H1 (cell line): ENCODE results near the gene GRIK4. TPM values are rescaled to one million over a fixed set of nuclear protein-coding genes. Genes with fewer than 3 reads are reported as not detected.

Source experiments
- CTCF ChIA-PET: fragments of 300-600 bp; sonication (Branson Sonifier 250); formaldehyde crosslinking; loops from one replicate; lab custom pipeline; 2021; ENCODE audit not compliant: partially characterized antibody; lab: Charles Lee
- POLR2A ChIA-PET: fragments of 300-600 bp; sonication (Branson Sonifier 250); formaldehyde crosslinking; loops from one replicate; lab custom pipeline; 2021; ENCODE audit warnings: inconsistent platforms; ENCODE audit not compliant: partially characterized antibody; lab: Charles Lee
- DNase-seq, 2 experiments: peaks; one replicate each; pipeline versions ENCODE4 v3.0.0 to v3.0.0-alpha.2; 2010 to 2022; ENCODE audit warnings: low spot score in 2 of 2, low read depth in 1 of 2, mixed read lengths in 1 of 2
- FAIRE-seq: peaks from 2 replicates; lab custom pipeline; 2011; peaks lifted over from hg19 to GRCh38; lab: Jason Lieb, UNC
- H2AFZ ChIP-seq: 2 replicates; pipeline ENCODE4 v1.8.1; 2012; ENCODE audit warnings: low read length, inconsistent platforms
- H2AK5ac ChIP-seq: 2 replicates; pipeline ENCODE4 v1.6.1; 2013; ENCODE audit warnings: low read depth, low read length
- H2BK120ac ChIP-seq: replicated peaks from 2 replicates; pipeline ENCODE3; 2013; ENCODE audit warnings: low read depth, low read length, inconsistent platforms
- H2BK12ac ChIP-seq: 2 replicates; pipeline ENCODE4 v1.6.1; 2013; ENCODE audit warnings: low read depth, low read length
- H2BK15ac ChIP-seq: 2 replicates; pipeline ENCODE4 v1.6.1; 2013; ENCODE audit warnings: low read length
- H2BK20ac ChIP-seq: 2 replicates; pipeline ENCODE4 v1.6.1; 2013; ENCODE audit warnings: low read length
- H2BK5ac ChIP-seq: 2 replicates; pipeline ENCODE4 v1.6.1; 2013; ENCODE audit warnings: low read depth, low read length
- H3K14ac ChIP-seq: 2 replicates; pipeline ENCODE4 v1.6.1; 2013; ENCODE audit warnings: inconsistent platforms; ENCODE audit not compliant: insufficient read length
- H3K18ac ChIP-seq: 2 replicates; pipeline ENCODE4 v1.6.1; 2013; ENCODE audit warnings: low read length; ENCODE audit errors: extremely low read depth
- H3K23ac ChIP-seq: 2 replicates; pipeline ENCODE4 v1.6.1; 2013; ENCODE audit warnings: inconsistent platforms; ENCODE audit not compliant: insufficient read length
- H3K23me2 ChIP-seq: 2 replicates; pipeline ENCODE4 v1.6.1; 2013; ENCODE audit warnings: low read depth, low read length
- H3K27ac ChIP-seq: 2 replicates; pipeline ENCODE4 v1.6.1; 2011; ENCODE audit warnings: low read depth, low read length, inconsistent platforms
- H3K27me3 ChIP-seq, 4 experiments: replicated peaks in 1 of 4; 1 replicate in 1 of 4; 2 replicates in 3 of 4; pipeline versions ENCODE4 v1.6.1 to v1.8.1; 2011 to 2013; ENCODE audit warnings: low read length in 3 of 4, mild to moderate bottlenecking in 3 of 4, inconsistent platforms in 2 of 4, mixed read lengths in 2 of 4, moderate library complexity in 1 of 4; ENCODE audit not compliant: control insufficient read depth in 3 of 4, insufficient read depth in 3 of 4; ENCODE audit errors: extremely low read depth in 1 of 4
- H3K36me3 ChIP-seq, 4 experiments: 2 replicates each; pipeline versions ENCODE4 v1.6.1 to v1.8.1; 2011 to 2013; ENCODE audit warnings: mild to moderate bottlenecking in 4 of 4, low read length in 3 of 4, moderate library complexity in 2 of 4, control low read depth in 1 of 4, inconsistent platforms in 1 of 4; ENCODE audit not compliant: insufficient read depth in 4 of 4, control insufficient read depth in 2 of 4
- H3K4ac ChIP-seq: replicated peaks from 2 replicates; pipeline ENCODE3; 2013; ENCODE audit warnings: low read length, low read depth, mixed read lengths, inconsistent platforms; ENCODE audit not compliant: insufficient read length
- H3K4me1 ChIP-seq, 4 experiments: replicated peaks in 1 of 4; 1 replicate in 1 of 4; 2 replicates in 3 of 4; pipeline versions ENCODE4 v1.6.1 to v1.8.1; 2011 to 2013; ENCODE audit warnings: low read length in 3 of 4, inconsistent platforms in 2 of 4, mixed read lengths in 1 of 4; ENCODE audit not compliant: insufficient read depth in 4 of 4, control insufficient read depth in 3 of 4
- H3K4me2 ChIP-seq, 2 experiments: 2 replicates each; pipeline versions ENCODE4 v1.6.1 to v1.8.1; 2011 to 2013; ENCODE audit warnings: low read depth in 2 of 2, low read length in 2 of 2, control low read depth in 1 of 2, inconsistent platforms in 1 of 2, mild to moderate bottlenecking in 1 of 2; ENCODE audit not compliant: insufficient read depth in 1 of 2
- H3K4me3 ChIP-seq, 4 experiments: fragments of 200-600, 300-600 bp in 1 of 4; sonication (generic), shearing (Covaris generic), sonication (Bioruptor Twin) in 1 of 4; 2 replicates each; pipeline versions ENCODE4 v1.5.1 to v1.8.1; 2011 to 2016; ENCODE audit warnings: low read length in 4 of 4, low read depth in 3 of 4, control low read depth in 2 of 4, inconsistent platforms in 2 of 4, mild to moderate bottlenecking in 2 of 4, mixed read lengths in 1 of 4, moderate library complexity in 1 of 4; ENCODE audit not compliant: insufficient read depth in 2 of 4; ENCODE audit errors: extremely low read depth in 1 of 4
- H3K56ac ChIP-seq: replicated peaks from 2 replicates; pipeline ENCODE3; 2013; ENCODE audit warnings: low read depth, mild to moderate bottlenecking, mixed read lengths, low read length, inconsistent platforms; ENCODE audit not compliant: insufficient read length
- H3K79me1 ChIP-seq: 2 replicates; pipeline ENCODE4 v1.6.1; 2013; ENCODE audit warnings: low read depth, low read length, control low read depth
- H3K79me2 ChIP-seq, 2 experiments: 2 replicates each; pipeline versions ENCODE4 v1.6.1 to v1.8.1; 2012 to 2013; ENCODE audit warnings: low read length in 2 of 2, mild to moderate bottlenecking in 2 of 2, inconsistent platforms in 1 of 2; ENCODE audit not compliant: insufficient read depth in 2 of 2, control insufficient read depth in 1 of 2
- H3K9ac ChIP-seq, 4 experiments: replicated peaks in 1 of 4; 1 replicate in 1 of 4; 2 replicates in 3 of 4; pipeline versions ENCODE4 v1.6.1 to v1.8.1; 2011 to 2013; ENCODE audit warnings: low read depth in 3 of 4, low read length in 3 of 4, control low read depth in 2 of 4, mild to moderate bottlenecking in 2 of 4, moderate library complexity in 2 of 4, inconsistent platforms in 1 of 4; ENCODE audit errors: extremely low read depth in 1 of 4
- H3K9me3 ChIP-seq, 2 experiments: 2 replicates each; pipeline versions ENCODE4 v1.6.1 to v1.8.1; 2012 to 2013; ENCODE audit warnings: mild to moderate bottlenecking in 2 of 2, moderate library complexity in 2 of 2, control low read depth in 1 of 2, inconsistent platforms in 1 of 2, low read depth in 1 of 2, low read length in 1 of 2, mixed read lengths in 1 of 2; ENCODE audit not compliant: insufficient read depth in 2 of 2
- H4K20me1 ChIP-seq, 2 experiments: replicated peaks in 1 of 2; 2 replicates each; pipeline versions ENCODE3 to v1.8.1; 2011 to 2013; ENCODE audit warnings: inconsistent platforms in 2 of 2, low read length in 2 of 2, mild to moderate bottlenecking in 1 of 2; ENCODE audit not compliant: insufficient read depth in 2 of 2, control insufficient read depth in 1 of 2
- H4K5ac ChIP-seq: 2 replicates; pipeline ENCODE4 v1.6.1; 2013; ENCODE audit warnings: low read length, low read depth, mixed read lengths, inconsistent platforms; ENCODE audit not compliant: insufficient read length
- H4K8ac ChIP-seq: 2 replicates; pipeline ENCODE4 v1.8.0; 2013; ENCODE audit warnings: mild to moderate bottlenecking, moderate library complexity, low read length, inconsistent platforms; ENCODE audit not compliant: insufficient read depth; ENCODE audit errors: extremely low read depth
- H4K91ac ChIP-seq: replicated peaks from 2 replicates; pipeline ENCODE3; 2013; ENCODE audit warnings: low read length, mixed read lengths, inconsistent platforms; ENCODE audit not compliant: insufficient read length
- CBX5 ChIP-seq: fragments of 300-800, 300-1000 bp; sonication (generic); IDR thresholded peaks from 2 replicates; pipeline ENCODE4 v1.7.1; 2016; ENCODE audit warnings: antibody characterized with exemption, low read length, low read depth
- CEBPB ChIP-seq: IDR thresholded peaks from 2 replicates; pipeline ENCODE4 v1.6.1; 2012; ENCODE audit warnings: low read depth, low read length
- CHD1 ChIP-seq: IDR thresholded peaks from 2 replicates; pipeline ENCODE4 v1.6.1; 2012; ENCODE audit warnings: low read depth, low read length, improper control_type of control experiment
- CHD2 ChIP-seq: IDR thresholded peaks from 2 replicates; pipeline ENCODE4 v1.6.1; 2012; ENCODE audit warnings: low read length, improper control_type of control experiment
- HDAC2 ChIP-seq, 2 experiments: fragments of 300-600 bp in 1 of 2; sonication (generic) in 1 of 2; IDR thresholded peaks; 2 replicates each; pipeline ENCODE4 v1.6.1; 2011 to 2012; ENCODE audit warnings: low read depth in 2 of 2, low read length in 2 of 2, mild to moderate bottlenecking in 2 of 2, moderate library complexity in 2 of 2, borderline replicate concordance in 1 of 2, inconsistent platforms in 1 of 2
- HDAC6 ChIP-seq: IDR thresholded peaks from one replicate; pipeline ENCODE4 v1.7.1; 2012; ENCODE audit warnings: low read depth, mild to moderate bottlenecking, inconsistent platforms, low read length, moderate library complexity
- POLR2A ChIP-seq, 2 experiments: IDR thresholded peaks; 1 replicate in 1 of 2; 2 replicates in 1 of 2; pipeline ENCODE4 v1.6.1; 2011; ENCODE audit warnings: low read depth in 2 of 2, low read length in 2 of 2, mild to moderate bottlenecking in 2 of 2; ENCODE audit errors: control extremely low read depth in 1 of 2
- SIN3A ChIP-seq, 2 experiments: IDR thresholded peaks in 1 of 2; conservative IDR thresholded peaks in 1 of 2; 2 replicates each; pipeline ENCODE4 v1.6.1; 2011 to 2012; ENCODE audit warnings: low read length in 2 of 2, improper control_type of control experiment in 1 of 2, low read depth in 1 of 2, mild to moderate bottlenecking in 1 of 2
- WGBS, 2 experiments: shearing (Covaris generic) in 1 of 2; methylation state at CpG; one replicate each; pipeline versions ENCODE4 v1.1.6 to v1.1.7; 2013 to 2015; ENCODE audit warnings: low lambda C conversion rate in 2 of 2, mixed read lengths in 2 of 2, inconsistent platforms in 1 of 2, low coverage in 1 of 2, missing lambda C conversion rate in 1 of 2; ENCODE audit not compliant: insufficient replicate concordance in 2 of 2, insufficient coverage in 1 of 2, insufficient read length in 1 of 2; ENCODE audit errors: extremely low coverage in 1 of 2, missing lambda C conversion rate in 1 of 2; 5-methylcytosine and 5-hydroxymethylcytosine counted together
- polyA plus RNA-seq, 7 experiments: library from polyadenylated mRNA; depleted of rRNA in 3 of 7; stranded (reverse) in 5 of 7; unstranded in 2 of 7; fragments of >200 nt in 5 of 7; fragments of 200-250 nt in 2 of 7; gene quantifications; 1 replicate in 5 of 7; 2 replicates in 1 of 7; 4 replicates in 1 of 7; pipeline versions ENCODE4 v1.2.1 to v1.2.3, GENCODE V29; 2011 to 2013; ENCODE audit warnings: missing spikeins in 2 of 7, mixed read lengths in 2 of 7
- total RNA-seq: library from RNA; stranded (reverse); fragmentation: NEBNext Ultra II Directional; extraction: Animal tissue kit (Norgen Biotek cat#: 25700); gene quantifications from 2 replicates; pipeline ENCODE4 v1.2.1, GENCODE V29; 2021
- TF ChIP-seq, protein P1 (sequence below): IDR thresholded peaks from 2 replicates; pipeline ENCODE4 v1.6.1; 2012; ENCODE audit warnings: inconsistent platforms
- TF ChIP-seq, protein P2 (sequence below): IDR thresholded peaks from 2 replicates; pipeline ENCODE4 v1.6.1; 2011; ENCODE audit warnings: low read length, improper control_type of control experiment
- TF ChIP-seq, protein P3 (sequence below): IDR thresholded peaks from 2 replicates; pipeline ENCODE4 v1.6.1; 2012; ENCODE audit warnings: inconsistent platforms

The GRIK4 gene
- total and polyA plus RNA-seq, 2 of the 8 experiments (the other 6 are each of a cell fraction or from before 2014, with no cell fraction given), result 1.2 to 2.9 TPM

DNA sequence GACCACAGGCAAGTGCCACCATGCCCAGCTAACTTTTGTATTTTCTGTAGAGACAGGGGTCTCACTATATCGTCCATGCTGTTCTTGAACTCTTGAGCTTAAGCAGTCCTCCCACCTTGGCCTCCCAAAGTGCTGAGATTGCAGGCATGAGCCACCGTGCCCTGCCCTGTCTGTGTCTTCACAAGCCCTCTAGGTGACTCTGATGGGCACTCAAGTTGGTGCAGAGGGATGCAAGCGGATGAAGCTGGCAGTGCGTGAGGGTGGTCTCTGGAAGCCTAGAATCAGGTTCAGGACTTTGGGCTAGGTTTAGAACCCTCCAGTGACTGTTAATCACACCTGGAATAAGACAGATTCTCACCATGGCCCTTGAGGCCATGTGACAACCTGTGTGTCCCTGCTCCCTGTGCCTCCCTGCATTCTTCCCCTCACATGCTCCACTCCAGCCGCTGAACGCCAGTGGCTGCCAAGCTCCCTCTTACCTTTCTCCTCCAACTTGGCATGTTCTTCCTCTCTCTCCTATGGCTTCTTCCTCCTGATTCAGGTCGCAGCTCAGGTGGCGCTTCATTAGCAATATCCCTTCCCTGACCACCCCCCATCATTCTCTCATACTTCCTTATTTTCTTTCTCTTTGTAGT, 270.1 kb downstream of the GRIK4 start:
- FAIRE-seq (no peak), DNase-seq (no peak)
- 86% methylated on average over 8 of the region's 8 CpGs; no CpG with 5 or more reads in 1 of the 2 experiments for WGBS, 2 experiments
- H3K4me1 ChIP-seq, result peaks cover 4 to 15% (median 11%) of the 10 kb centered on the region in 4 experiments; a peak in 6 of 7 replicates
- H2AK5ac ChIP-seq, result peak overlapping the region; percentile 24; the same call in 1 of the 2 replicates
- no peaks in the 10 kb centered on the region for H3K79me1 ChIP-seq
- H3K4ac ChIP-seq, result no peak overlapping the region
- no peak overlapping the region for H4K8ac ChIP-seq
- H3K14ac ChIP-seq, result no peak overlapping the region
- H3K23me2 ChIP-seq, result no peaks in the 10 kb centered on the region
- H3K4me3 ChIP-seq, result no peak overlapping the region
- ChIA-PET CTCF (interaction anchor here (0.6 to 1.7 kb wide), 2 partner anchors 21 to 166 kb away, joined by 3 to 4 read pairs; no protein-coding TSS in a partner anchor), POLR2A (no interaction called here)
- H4K5ac ChIP-seq, result no peak overlapping the region
- H2BK120ac ChIP-seq, result no peak overlapping the region
- no peak overlapping the region for H3K56ac ChIP-seq
- H2AFZ ChIP-seq, result no peak overlapping the region
- peak overlapping the region; percentile 3 for H4K91ac ChIP-seq
- H3K9ac ChIP-seq, result no peak overlapping the region
- peak overlapping the region; percentile 38; the same call in 1 of the 2 replicates for H3K18ac ChIP-seq
- no peaks in the 10 kb centered on the region for H3K27me3 ChIP-seq
- H3K36me3 ChIP-seq, result no peaks in the 10 kb centered on the region; a peak in 1 of 8 replicates
- H2BK12ac ChIP-seq, result peak overlapping the region; percentile 90
- H3K4me2 ChIP-seq, result no peak overlapping the region
- no peaks in the 10 kb centered on the region for H4K20me1 ChIP-seq
- no peak overlapping the region for H3K23ac ChIP-seq
- no peak overlapping the region; the same call in 1 of the 2 replicates for H2BK5ac ChIP-seq
- H2BK15ac ChIP-seq, result 0 out of 2 replicates have a peak overlapping the region, but pooled peaks have one; percentile 75
- no peaks in the 10 kb centered on the region for H3K9me3 ChIP-seq
- H3K27ac ChIP-seq, result no peak overlapping the region
- no peaks in the 10 kb centered on the region for H3K79me2 ChIP-seq
- H2BK20ac ChIP-seq, result peak overlapping the region; percentile 90; the same call in 1 of the 2 replicates
- no peak for TF ChIP-seq CHD1
- TF ChIP-seq POLR2A (IDR thresholded peaks at IDR 0.05; ENCODE audit: control extremely low read depth in 1 of 2, low read depth in 2 of 2, low read length in 2 of 2), result no peak
- TF ChIP-seq, protein P1, sequence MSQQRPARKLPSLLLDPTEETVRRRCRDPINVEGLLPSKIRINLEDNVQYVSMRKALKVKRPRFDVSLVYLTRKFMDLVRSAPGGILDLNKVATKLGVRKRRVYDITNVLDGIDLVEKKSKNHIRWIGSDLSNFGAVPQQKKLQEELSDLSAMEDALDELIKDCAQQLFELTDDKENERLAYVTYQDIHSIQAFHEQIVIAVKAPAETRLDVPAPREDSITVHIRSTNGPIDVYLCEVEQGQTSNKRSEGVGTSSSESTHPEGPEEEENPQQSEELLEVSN, result no peak
- TF ChIP-seq CBX5, result no peak
- TF ChIP-seq, protein P2, sequence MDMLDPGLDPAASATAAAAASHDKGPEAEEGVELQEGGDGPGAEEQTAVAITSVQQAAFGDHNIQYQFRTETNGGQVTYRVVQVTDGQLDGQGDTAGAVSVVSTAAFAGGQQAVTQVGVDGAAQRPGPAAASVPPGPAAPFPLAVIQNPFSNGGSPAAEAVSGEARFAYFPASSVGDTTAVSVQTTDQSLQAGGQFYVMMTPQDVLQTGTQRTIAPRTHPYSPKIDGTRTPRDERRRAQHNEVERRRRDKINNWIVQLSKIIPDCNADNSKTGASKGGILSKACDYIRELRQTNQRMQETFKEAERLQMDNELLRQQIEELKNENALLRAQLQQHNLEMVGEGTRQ, result no peak
- TF ChIP-seq, protein P3, sequence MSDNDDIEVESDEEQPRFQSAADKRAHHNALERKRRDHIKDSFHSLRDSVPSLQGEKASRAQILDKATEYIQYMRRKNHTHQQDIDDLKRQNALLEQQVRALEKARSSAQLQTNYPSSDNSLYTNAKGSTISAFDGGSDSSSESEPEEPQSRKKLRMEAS, result no peak
- no peak for TF ChIP-seq HDAC2 (IDR thresholded peaks at IDR 0.05; ENCODE audit: borderline replicate concordance in 1 of 2, low read depth in 2 of 2, low read length in 2 of 2)
- TF ChIP-seq SIN3A (conservative IDR thresholded peaks at IDR 0.05 in 1 of 2, IDR thresholded peaks at IDR 0.05 in 1 of 2; ENCODE audit: low read depth in 1 of 2, low read length in 2 of 2), result no peak
- no peak for TF ChIP-seq CEBPB
- no peak for TF ChIP-seq HDAC6
- TF ChIP-seq CHD2, result no peak
